Osteocyte (in vitro differentiated cells): Measurements from ENCODE around the gene GPR157. TPM values are rescaled to one million over a fixed set of nuclear protein-coding genes. Genes with fewer than 3 reads are reported as not detected.
"Not testable (repeated sequence)": the region's sequence is repeated elsewhere in the genome, so short reads cannot be mapped to it uniquely, and the experiment has no call there.

ENCODE experiments used
- DNase-seq: peaks from one replicate; pipeline ENCODE4 v3.0.0; 2021; ENCODE audit warnings: mixed read lengths; ENCODE audit not compliant: unreplicated experiment; ENCODE audit errors: extremely low spot score
- H3K27ac Mint-ChIP-seq: one replicate; pipeline ENCODE4 v1.8.0; 2021; ENCODE audit warnings: mild to moderate bottlenecking, mixed read lengths; ENCODE audit not compliant: unreplicated experiment
- H3K27me3 Mint-ChIP-seq: one replicate; pipeline ENCODE4 v1.8.0; 2021; ENCODE audit warnings: mixed read lengths; ENCODE audit not compliant: unreplicated experiment
- H3K36me3 Mint-ChIP-seq: one replicate; pipeline ENCODE4 v1.8.0; 2021; ENCODE audit warnings: mixed read lengths; ENCODE audit not compliant: unreplicated experiment
- H3K4me1 Mint-ChIP-seq: one replicate; pipeline ENCODE4 v1.8.0; 2021; ENCODE audit warnings: mixed read lengths; ENCODE audit not compliant: unreplicated experiment
- H3K4me3 Mint-ChIP-seq: one replicate; pipeline ENCODE4 v1.8.0; 2021; ENCODE audit warnings: mild to moderate bottlenecking, moderate library complexity, mixed read lengths; ENCODE audit not compliant: unreplicated experiment
- H3K9me3 Mint-ChIP-seq: one replicate; pipeline ENCODE4 v1.8.0; 2021; ENCODE audit warnings: mixed read lengths; ENCODE audit not compliant: unreplicated experiment
- total RNA-seq: library from RNA; stranded (reverse); gene quantifications from 2 replicates; pipeline ENCODE4 v1.2.1, GENCODE V29; 2021
- TF ChIP-seq, protein P1 (sequence below): fragments of 200-600 bp; sonication (generic); IDR thresholded peaks from 2 replicates; pipeline ENCODE4 v1.5.0; 2021; ENCODE audit warnings: antibody characterized with exemption, mild to moderate bottlenecking, moderate library complexity

The GPR157 gene
- total RNA-seq, 1 donor from 2014 or later = 4.1 TPM

DNA sequence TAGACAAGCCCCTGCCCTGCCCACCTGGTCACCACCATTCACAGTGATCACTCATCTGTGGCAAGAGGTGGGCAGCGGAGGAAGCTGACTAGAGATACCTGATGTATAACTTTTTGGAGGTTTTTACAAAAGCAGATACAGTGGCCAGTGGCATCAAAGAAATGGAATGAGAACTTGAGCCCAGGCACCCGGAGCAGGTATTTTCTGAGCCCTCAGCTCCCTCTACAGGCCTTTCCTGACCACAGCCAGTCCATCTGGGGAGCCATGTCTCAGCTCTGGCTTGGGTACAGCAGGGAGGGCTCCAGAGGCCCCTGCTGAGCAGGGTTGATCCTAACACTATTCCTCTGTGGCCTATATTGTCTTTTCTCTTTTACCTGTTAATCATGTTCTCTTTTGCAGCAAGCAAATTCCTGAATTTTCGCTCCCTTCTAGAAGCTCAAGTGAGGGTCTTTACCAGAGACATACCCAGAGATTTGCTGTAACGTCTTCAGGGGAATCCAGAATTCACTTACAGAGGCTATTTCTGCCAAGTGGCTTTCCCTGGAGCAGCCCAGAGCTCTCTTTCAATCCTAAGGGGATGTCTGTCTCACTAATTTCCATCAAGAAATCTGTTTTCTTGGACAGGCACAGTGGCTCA is 27.3 kb downstream of the GPR157 start:
- DNase-seq = no peak
- TF ChIP-seq, protein P1, sequence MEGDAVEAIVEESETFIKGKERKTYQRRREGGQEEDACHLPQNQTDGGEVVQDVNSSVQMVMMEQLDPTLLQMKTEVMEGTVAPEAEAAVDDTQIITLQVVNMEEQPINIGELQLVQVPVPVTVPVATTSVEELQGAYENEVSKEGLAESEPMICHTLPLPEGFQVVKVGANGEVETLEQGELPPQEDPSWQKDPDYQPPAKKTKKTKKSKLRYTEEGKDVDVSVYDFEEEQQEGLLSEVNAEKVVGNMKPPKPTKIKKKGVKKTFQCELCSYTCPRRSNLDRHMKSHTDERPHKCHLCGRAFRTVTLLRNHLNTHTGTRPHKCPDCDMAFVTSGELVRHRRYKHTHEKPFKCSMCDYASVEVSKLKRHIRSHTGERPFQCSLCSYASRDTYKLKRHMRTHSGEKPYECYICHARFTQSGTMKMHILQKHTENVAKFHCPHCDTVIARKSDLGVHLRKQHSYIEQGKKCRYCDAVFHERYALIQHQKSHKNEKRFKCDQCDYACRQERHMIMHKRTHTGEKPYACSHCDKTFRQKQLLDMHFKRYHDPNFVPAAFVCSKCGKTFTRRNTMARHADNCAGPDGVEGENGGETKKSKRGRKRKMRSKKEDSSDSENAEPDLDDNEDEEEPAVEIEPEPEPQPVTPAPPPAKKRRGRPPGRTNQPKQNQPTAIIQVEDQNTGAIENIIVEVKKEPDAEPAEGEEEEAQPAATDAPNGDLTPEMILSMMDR = peak; percentile 89

DNA sequence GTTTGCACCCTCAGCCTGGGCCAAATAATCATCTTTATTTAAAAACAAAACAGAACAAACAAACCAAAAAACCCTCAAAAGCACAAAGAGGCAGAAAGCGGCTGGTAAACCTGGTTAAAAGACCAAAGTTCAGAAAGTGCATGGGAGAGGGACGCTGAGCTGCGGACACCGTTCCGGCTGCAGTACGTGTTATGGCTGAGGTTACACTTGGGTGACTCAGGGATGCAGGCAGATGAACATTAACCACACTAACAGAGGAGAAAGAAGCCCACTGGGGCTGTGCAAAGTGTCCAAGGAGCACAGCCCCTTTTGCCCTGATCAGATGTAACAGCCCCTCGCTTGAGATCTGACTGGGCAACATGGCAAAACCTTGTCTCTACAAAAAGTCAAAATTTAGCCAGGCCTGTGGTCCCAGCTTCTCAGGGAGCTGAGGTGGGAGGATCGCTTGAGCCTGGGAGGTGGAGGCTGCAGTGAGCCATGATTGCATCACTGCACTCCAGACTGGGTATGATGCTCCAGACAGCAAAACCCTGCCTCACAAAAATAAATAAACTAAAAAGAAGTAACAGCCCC is 28.3 kb downstream of the GPR157 start:
- H3K27ac Mint-ChIP-seq = no peak overlapping the region
- peaks cover 4% of the 10 kb centered on the region for H3K27me3 Mint-ChIP-seq
- peaks cover 5% of the 10 kb centered on the region for H3K9me3 Mint-ChIP-seq
- TF ChIP-seq, protein P1 = no peak
- no peak overlapping the region for H3K4me3 Mint-ChIP-seq
- H3K4me1 Mint-ChIP-seq = no peaks in the 10 kb centered on the region
- H3K36me3 Mint-ChIP-seq = no peaks in the 10 kb centered on the region
- no peak for DNase-seq

More for the DNA sequence above, 27.3 kb downstream of the GPR157 start:
- no peak overlapping the region for H3K27ac Mint-ChIP-seq
- no peaks in the 10 kb centered on the region for H3K4me1 Mint-ChIP-seq
- peaks cover 3% of the 10 kb centered on the region for H3K27me3 Mint-ChIP-seq
- no peak overlapping the region for H3K4me3 Mint-ChIP-seq
- H3K9me3 Mint-ChIP-seq = no peaks in the 10 kb centered on the region
- H3K36me3 Mint-ChIP-seq = no peaks in the 10 kb centered on the region

DNA sequence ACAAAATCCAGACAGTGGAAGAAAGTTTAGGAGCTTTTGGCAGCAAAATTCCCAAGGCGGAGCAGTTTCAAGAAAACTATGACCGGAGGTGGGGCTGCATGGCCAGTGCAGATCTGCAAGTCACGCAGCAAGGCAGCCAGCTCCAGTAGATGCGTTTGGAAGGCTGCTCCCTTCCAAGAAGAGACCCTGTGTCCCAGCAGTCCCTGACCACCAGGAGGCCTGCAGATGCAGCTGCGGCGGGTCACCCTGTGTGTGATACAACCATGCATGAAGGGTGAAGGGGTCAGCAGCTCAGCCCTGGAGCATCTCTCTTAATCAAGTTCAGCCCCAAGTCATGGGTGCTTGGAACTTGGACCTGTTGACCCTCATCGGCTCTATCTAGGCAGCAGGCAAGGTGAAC is 29.3 kb downstream of the GPR157 start:
- no peaks in the 10 kb centered on the region for H3K4me1 Mint-ChIP-seq
- H3K27ac Mint-ChIP-seq = no peak overlapping the region
- no peaks in the 10 kb centered on the region for H3K36me3 Mint-ChIP-seq
- DNase-seq = no peak
- H3K9me3 Mint-ChIP-seq = peaks cover 8% of the 10 kb centered on the region
- H3K4me3 Mint-ChIP-seq = no peak overlapping the region
- H3K27me3 Mint-ChIP-seq = peaks cover 8% of the 10 kb centered on the region
- TF ChIP-seq, protein P1 = no peak

DNA sequence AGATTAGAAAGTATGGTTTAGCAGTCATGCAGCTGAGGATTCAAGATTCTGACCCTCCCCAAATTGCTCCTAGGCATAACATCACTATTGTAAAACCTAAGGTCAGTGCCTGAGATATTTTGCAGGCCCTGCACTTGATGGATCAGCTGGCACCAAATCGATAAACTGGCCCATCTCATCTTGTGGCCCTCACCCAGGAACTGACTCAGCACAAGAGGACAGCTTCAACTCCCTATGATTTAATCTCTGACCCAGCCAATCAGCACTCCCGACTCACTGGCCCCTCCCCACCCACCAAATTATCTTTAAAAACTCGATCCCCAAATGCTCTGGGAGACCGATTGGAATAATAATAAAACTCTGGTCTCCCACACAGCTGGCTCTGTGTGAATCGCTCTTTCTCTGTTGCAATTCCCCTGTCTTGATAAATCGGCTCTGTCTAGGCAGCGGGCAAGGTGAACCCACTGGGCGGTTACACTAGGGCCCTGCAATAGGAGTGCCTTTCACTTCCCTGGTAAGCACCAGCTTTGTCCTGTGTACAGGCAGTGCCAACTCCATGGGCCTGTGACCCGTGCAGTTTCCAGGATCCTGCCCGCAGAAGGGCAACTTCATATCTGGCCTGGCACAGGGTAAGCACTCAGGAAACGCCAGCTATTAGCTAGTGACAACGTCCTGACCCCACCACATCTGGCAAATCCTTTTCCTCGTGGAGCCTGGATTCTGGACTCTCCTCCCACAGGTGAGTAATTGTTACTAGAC is 30.8 kb downstream of the GPR157 start:
- no peak overlapping the region for H3K4me3 Mint-ChIP-seq
- H3K27ac Mint-ChIP-seq = no peak overlapping the region
- H3K4me1 Mint-ChIP-seq = no peaks in the 10 kb centered on the region
- no peaks in the 10 kb centered on the region for H3K36me3 Mint-ChIP-seq
- DNase-seq = no peak
- H3K9me3 Mint-ChIP-seq = peaks cover 8% of the 10 kb centered on the region
- TF ChIP-seq, protein P1 = no peak
- peaks cover 8% of the 10 kb centered on the region for H3K27me3 Mint-ChIP-seq

DNA sequence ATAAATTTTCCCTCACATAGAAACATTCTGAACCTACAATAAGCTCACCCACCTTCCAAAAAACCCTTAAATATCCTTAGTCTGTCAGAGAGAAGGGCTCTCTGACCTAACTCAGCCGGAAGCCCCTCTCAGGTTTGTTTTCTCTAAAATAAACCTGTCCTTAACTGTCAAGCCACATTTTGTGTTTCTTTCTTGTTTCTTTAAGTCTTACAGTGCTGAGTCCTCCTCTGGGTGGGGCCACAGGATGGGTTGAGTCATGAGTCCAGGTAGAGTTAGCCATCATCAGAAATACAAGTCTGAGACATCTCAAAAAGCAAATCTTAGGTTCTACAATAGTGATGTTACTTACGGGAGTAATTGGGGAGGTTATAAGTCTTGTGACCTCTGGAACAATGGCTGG is 33.1 kb downstream of the GPR157 start:
- TF ChIP-seq, protein P1 = no peak
- no peak for DNase-seq
- Mint-ChIP-seq H3K36me3 (no peaks in the 10 kb centered on the region), H3K27me3 (peaks cover 8% of the 10 kb centered on the region), H3K4me3 (no peak overlapping the region), H3K4me1 (no peaks in the 10 kb centered on the region), H3K27ac (no peak overlapping the region), H3K9me3 (peaks cover 8% of the 10 kb centered on the region)

DNA sequence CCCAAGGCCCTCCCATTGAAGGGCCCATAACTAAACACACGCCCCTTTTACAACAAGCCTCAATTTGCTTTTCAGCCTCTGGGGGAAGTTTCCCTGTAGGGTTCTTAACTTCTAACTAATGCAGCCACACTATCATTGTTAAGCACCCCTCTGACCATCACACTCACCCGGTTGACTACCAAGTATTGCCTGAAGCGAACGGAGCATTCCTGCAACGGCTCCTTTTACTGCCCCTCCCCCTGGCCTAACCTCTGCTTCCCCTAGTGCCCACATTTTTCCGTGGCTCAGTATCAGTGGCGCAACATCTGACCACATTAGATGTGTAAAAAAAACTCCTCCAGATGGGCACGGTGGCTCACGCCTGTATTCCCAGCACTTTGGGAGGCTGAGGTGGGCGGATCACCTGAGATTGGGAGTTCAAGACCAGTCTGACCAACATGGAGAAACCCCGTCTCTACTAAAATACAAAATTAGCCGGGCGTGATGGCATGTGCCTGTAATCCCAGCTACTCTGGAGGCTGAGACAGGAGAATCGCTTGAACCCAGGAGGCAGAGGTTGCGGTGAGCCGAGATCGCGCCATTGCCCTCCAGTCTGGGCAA is 34.8 kb downstream of the GPR157 start:
- H3K27ac Mint-ChIP-seq, DNase-seq, H3K9me3 Mint-ChIP-seq, H3K36me3 Mint-ChIP-seq, H3K4me3 Mint-ChIP-seq, H3K4me1 Mint-ChIP-seq: not testable (repeated sequence)
- H3K27me3 Mint-ChIP-seq = peaks cover 11% of the 10 kb centered on the region
